NCI-H2029 (cell line): ENCODE results near the gene OR6K2.

ENCODE experiments used
- DNase-seq: peaks from one replicate; lab custom pipeline; 2025; lab: John Stamatoyannopoulos, UW

Gene OR6K2

DNA sequence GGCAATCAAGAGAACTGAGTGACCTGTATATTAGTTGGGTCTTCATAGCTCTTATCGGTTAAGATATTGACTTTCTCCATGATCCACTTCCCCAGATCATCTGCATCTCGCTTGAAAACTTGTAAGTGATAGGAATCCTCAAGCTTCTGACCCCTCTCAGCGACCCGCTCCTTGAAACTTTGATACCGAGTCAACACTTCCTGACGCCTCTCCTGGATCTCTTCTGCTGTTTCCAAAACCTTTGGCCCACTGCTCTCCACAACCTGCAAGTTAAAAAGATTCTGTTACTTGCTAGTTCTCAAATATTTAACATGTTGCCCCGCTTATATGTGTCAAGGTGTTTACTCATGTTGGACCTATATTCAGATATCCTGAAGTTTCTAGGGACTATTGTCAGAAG is 15.4 kb downstream of the OR6K2 start:
- DNase-seq = no peak

- no peak for DNase-seq
These were observed 18.8 kb downstream of the OR6K2 start for GRCh38 chr1:158681606-158682005.

- no peak for DNase-seq
These were observed 21.2 kb downstream of the OR6K2 start for GRCh38 chr1:158679289-158679688.

DNA sequence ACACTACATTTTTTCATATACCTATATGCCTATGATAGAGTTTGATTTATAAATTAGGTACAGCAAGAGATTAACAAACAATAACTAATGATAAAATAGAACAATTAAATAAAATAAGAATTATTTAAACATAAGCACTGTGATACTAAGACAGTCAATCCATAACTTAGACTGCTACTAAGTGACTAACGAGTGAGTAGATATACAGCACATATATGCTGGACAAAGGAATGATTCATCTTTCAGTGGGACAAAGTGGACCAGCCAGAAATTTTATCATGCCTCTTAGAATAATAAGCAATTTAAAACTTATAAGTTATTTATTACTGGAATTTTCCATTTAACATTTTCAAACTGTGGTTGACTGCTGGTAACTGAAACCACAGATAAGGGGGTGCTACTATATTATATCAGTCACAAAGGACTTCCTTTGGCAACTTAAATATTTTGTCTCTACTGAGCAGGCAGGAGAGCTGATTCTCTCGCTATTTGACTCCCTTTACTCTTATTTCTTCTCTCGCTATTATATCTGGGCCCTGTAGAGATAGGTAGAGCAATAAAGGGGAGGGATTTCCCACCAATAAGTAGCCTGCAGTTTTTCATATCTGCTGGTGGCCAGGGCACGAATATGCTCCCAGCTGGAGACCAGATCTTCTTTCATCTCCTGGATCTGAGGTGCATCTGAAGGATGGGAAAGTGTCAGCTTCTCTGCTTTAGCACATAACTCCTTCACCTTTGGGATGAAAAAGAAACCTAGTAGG is 24.7 kb downstream of the OR6K2 start:
- no peak for DNase-seq

GRCh38 chr1:158674302-158674701 is 26.1 kb downstream of the OR6K2 start:
- no peak for DNase-seq

DNA sequence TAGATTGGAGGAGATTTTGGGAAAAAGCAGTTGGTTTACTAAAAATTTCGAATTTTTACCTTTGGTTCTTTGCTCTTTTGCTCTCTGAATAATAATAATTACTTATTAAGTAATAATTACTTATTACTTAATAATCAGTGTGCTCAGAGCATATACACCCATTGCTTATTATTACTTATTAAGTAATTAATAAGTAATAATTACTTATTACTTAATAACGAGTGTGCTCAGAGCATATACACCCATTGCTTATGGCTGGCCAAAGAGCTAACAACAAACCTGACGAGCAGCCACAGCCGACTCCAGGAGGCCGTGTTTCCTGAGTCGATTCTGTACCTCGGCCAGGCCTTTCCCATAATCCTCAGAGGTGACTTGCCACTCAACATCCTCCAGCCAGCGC is 34.4 kb downstream of the OR6K2 start:
- no peak for DNase-seq

DNA sequence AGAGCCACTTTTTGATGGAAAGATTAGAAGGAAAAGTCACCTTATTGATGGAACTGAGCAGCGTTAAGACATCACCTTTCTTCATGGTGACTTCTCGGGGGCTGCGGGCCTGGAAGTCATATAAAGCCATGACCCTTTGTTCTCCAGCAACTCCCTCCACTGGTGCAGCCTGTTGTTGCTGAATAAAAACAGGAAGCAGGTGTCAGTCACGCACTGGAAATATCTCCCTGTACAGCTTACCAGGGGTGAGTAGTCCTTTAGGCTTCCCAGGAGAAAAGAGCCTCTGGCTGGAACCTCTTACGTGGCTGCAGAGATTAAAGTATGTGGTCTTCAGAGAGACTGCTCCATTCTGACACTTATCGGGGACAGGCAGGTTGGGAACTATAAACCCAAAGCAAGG is 45.9 kb downstream of the OR6K2 start:
- peak; percentile 16 for DNase-seq

DNA sequence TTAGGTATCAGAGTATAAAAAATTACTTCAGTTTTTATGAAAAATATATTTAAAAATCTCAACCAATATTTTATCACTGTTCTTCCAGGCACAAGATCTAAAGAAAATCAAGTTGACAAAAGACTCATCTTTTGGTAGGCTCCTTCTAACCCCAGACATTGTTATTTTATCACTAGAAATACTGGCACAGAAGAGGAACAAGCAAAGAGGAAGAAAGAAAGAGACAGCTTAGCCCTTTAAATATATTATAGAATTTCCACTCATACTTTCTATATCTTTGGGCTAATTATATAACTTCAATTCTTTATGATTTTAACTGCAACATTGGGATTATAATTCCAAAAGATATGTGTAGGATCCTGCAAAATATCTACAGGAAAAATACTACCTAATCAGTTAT is 46.4 kb downstream of the OR6K2 start:
- DNase-seq = no peak

DNA sequence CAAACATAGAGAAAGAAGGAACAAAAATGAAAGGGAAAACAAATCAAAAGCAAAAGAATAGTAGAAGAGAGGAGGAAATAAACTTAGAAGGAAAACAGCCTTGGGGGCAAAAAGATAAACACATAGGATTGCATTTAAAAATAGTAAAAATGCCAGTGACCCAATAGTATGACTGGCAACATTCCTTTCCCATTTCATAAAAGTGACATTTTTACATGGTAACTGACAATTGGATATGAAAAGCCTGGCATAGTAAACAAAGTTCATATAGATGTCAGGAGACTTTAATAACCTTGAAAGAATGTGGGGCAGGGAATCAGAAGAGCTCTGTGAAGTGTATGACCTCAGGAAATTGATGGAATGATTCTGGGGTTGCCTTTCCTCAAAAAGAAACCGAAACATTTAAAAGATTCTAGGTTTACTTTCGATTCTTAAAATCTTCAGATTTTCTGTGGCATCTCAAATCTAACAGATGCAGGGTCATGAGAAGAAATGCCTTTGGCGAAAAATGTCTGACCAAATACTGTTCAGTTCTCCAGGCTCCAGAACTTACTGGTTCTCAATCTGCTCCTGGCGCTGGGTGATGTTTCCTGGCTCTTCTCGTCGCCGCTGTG is 47.6 kb downstream of the OR6K2 start:
- DNase-seq = no peak
